Astrocyte (in vitro differentiated cells and primary cell): Measurements from ENCODE around the gene RIPOR3. TPM values are rescaled to one million over a fixed set of nuclear protein-coding genes. Genes with fewer than 3 reads are reported as not detected.

Source experiments
- DNase-seq: peaks from one replicate; pipeline ENCODE4 v3.0.0-alpha.2; 2010; ENCODE audit warnings: low read depth
- FAIRE-seq: peaks from 2 replicates; lab custom pipeline; 2011; peaks lifted over from hg19 to GRCh38; lab: Jason Lieb, UNC
- H2AFZ ChIP-seq: 2 replicates; pipeline ENCODE4 v1.6.0; 2012; ENCODE audit warnings: low read depth, low read length, inconsistent platforms
- H3K27ac ChIP-seq: 2 replicates; pipeline ENCODE4 v1.5.1; 2011; ENCODE audit warnings: low read depth, low read length, inconsistent platforms
- H3K27me3 ChIP-seq: 2 replicates; pipeline ENCODE4 v1.6.0; 2011; ENCODE audit warnings: low read length, inconsistent platforms; ENCODE audit not compliant: insufficient read depth
- H3K36me3 ChIP-seq: 2 replicates; pipeline ENCODE4 v1.5.1; 2011; ENCODE audit warnings: low read length, inconsistent platforms; ENCODE audit not compliant: insufficient read depth
- H3K4me1 ChIP-seq: 2 replicates; pipeline ENCODE4 v1.5.1; 2011; ENCODE audit warnings: low read length, inconsistent platforms; ENCODE audit not compliant: insufficient read depth
- H3K4me2 ChIP-seq: 2 replicates; pipeline ENCODE4 v1.6.0; 2012; ENCODE audit warnings: low read length, inconsistent platforms
- H3K4me3 ChIP-seq: 2 replicates; pipeline ENCODE4 v1.5.1; 2011; ENCODE audit warnings: low read depth, mild to moderate bottlenecking, low read length, inconsistent platforms; ENCODE audit not compliant: insufficient read depth
- H3K79me2 ChIP-seq: 2 replicates; pipeline ENCODE4 v1.6.0; 2012; ENCODE audit warnings: mild to moderate bottlenecking, low read length, inconsistent platforms; ENCODE audit not compliant: insufficient read depth
- H3K9ac ChIP-seq: 2 replicates; pipeline ENCODE4 v1.6.0; 2012; ENCODE audit warnings: mild to moderate bottlenecking, low read length, inconsistent platforms
- H3K9me3 ChIP-seq: 2 replicates; pipeline ENCODE4 v1.5.1; 2012; ENCODE audit warnings: low read depth, mild to moderate bottlenecking, low read length, inconsistent platforms; ENCODE audit not compliant: insufficient read depth
- H4K20me1 ChIP-seq: 2 replicates; pipeline ENCODE4 v1.6.0; 2012; ENCODE audit warnings: low read length, inconsistent platforms; ENCODE audit not compliant: insufficient read depth
- H3K27ac Mint-ChIP-seq: one replicate; pipeline ENCODE4 v1.8.0; 2021; ENCODE audit warnings: mild to moderate bottlenecking, mixed read lengths; ENCODE audit not compliant: unreplicated experiment
- H3K27me3 Mint-ChIP-seq: one replicate; pipeline ENCODE4 v1.8.0; 2021; ENCODE audit warnings: low read depth, mixed read lengths; ENCODE audit not compliant: unreplicated experiment
- H3K36me3 Mint-ChIP-seq: one replicate; pipeline ENCODE4 v1.8.0; 2021; ENCODE audit warnings: low read depth, mixed read lengths; ENCODE audit not compliant: unreplicated experiment
- H3K4me1 Mint-ChIP-seq: one replicate; pipeline ENCODE4 v1.8.0; 2021; ENCODE audit warnings: low read depth, mixed read lengths; ENCODE audit not compliant: unreplicated experiment
- H3K4me3 Mint-ChIP-seq: one replicate; pipeline ENCODE4 v1.8.0; 2021; ENCODE audit warnings: mild to moderate bottlenecking, moderate library complexity, mixed read lengths; ENCODE audit not compliant: unreplicated experiment
- H3K9me3 Mint-ChIP-seq: one replicate; pipeline ENCODE4 v1.8.0; 2021; ENCODE audit warnings: mild to moderate bottlenecking, mixed read lengths; ENCODE audit not compliant: unreplicated experiment
- EZH2 ChIP-seq: IDR thresholded peaks from 2 replicates; pipeline ENCODE4 v1.6.1; 2012; ENCODE audit warnings: mild to moderate bottlenecking, low read length, inconsistent platforms; ENCODE audit not compliant: insufficient read depth
- total RNA-seq: library from RNA; stranded (reverse); gene quantifications from 2 replicates; pipeline ENCODE4 v1.2.1, GENCODE V29; 2021
- TF ChIP-seq, protein P1 (sequence below): IDR thresholded peaks from 2 replicates; pipeline ENCODE4 v1.5.1; 2011; ENCODE audit warnings: low read depth, mild to moderate bottlenecking, inconsistent platforms, low read length, moderate library complexity; ENCODE audit not compliant: insufficient read depth

RIPOR3 gene
- total RNA-seq, 1 donor from 2014 or later: 0.39 TPM

DNA sequence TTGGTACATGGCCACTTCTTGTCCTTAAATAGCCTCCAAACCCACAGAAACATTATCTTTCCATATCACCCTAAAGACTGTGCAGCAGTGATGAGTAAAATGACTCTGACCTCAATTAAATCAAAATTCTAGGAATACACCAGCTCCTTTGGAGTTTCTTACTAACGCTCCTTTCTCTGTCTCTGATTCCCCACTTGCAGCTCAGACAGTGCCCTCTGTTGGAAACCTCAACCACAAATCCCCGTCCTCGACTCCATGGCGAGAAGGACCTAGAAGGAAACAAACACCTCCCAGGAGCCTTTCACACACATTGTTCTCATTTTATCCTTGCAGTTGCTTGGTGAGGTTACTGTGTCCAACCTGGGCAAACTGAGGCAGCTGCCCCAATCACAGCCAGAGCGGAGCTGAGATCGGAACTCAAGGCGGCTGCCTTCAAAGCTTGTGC, 22.3 kb upstream of the RIPOR3 start:
- no peak overlapping the region for H3K4me3 ChIP-seq
- no peaks in the 10 kb centered on the region for H3K27me3 ChIP-seq
- Mint-ChIP-seq H3K4me1 (peaks cover 4% of the 10 kb centered on the region), H3K9me3 (no peaks in the 10 kb centered on the region), H3K27ac (no peak overlapping the region), H3K4me3 (no peak overlapping the region), H3K36me3 (no peaks in the 10 kb centered on the region), H3K27me3 (peaks cover 10% of the 10 kb centered on the region)
- H3K9me3 ChIP-seq: no peaks in the 10 kb centered on the region
- no peak overlapping the region for H2AFZ ChIP-seq
- H4K20me1 ChIP-seq: no peaks in the 10 kb centered on the region
- no peak overlapping the region for H3K4me2 ChIP-seq
- H3K27ac ChIP-seq: no peak overlapping the region
- peaks cover 7% of the 10 kb centered on the region for H3K4me1 ChIP-seq
- H3K9ac ChIP-seq: no peak overlapping the region
- TF ChIP-seq EZH2: no peak
- TF ChIP-seq, protein P1, sequence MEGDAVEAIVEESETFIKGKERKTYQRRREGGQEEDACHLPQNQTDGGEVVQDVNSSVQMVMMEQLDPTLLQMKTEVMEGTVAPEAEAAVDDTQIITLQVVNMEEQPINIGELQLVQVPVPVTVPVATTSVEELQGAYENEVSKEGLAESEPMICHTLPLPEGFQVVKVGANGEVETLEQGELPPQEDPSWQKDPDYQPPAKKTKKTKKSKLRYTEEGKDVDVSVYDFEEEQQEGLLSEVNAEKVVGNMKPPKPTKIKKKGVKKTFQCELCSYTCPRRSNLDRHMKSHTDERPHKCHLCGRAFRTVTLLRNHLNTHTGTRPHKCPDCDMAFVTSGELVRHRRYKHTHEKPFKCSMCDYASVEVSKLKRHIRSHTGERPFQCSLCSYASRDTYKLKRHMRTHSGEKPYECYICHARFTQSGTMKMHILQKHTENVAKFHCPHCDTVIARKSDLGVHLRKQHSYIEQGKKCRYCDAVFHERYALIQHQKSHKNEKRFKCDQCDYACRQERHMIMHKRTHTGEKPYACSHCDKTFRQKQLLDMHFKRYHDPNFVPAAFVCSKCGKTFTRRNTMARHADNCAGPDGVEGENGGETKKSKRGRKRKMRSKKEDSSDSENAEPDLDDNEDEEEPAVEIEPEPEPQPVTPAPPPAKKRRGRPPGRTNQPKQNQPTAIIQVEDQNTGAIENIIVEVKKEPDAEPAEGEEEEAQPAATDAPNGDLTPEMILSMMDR: peak; percentile 31
- H3K36me3 ChIP-seq: no peaks in the 10 kb centered on the region
- FAIRE-seq: no peak
- DNase-seq: no peak
- no peaks in the 10 kb centered on the region for H3K79me2 ChIP-seq

DNA sequence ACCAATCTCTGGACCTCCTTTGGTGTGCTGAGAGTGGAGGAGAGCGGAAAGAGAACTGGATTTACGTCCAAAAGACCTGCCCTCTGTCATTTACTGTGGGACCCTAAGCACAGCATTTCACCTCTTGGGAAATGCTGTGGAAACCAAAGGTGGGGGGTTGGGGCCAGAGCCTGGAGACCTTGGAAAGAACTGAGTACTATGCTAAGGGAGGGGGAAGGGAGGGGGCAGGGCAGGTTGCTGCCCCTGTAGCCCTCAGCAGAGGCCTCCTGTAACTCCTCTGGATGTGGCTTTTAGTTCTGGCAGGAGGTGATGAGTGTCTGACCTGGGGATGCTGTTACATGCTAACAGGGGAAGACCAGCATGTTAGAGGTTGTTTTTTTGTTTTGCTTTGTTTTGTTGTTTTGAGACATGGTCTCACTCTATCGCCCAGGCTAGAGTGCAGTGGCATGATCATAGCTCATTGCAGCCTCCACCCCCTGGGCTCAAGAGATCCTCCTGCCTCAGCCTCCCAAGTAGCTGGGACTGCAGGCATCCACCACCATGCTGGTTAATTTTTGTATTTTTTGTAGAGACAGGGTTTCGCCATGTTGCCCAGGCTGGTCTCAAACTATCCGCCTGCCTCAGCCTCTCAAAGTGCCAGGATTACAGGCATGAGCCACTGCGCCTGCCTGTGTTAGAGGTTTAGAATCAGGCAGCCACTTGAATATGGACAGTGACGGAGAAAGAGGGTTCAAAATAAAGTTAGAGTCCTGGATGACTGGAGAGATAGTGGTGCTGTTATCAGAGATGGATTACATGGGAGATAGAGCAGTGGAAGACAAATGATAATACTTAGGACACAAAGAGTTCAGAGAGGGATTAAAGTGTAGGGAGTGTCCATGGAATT, 21.7 kb upstream of the RIPOR3 start:
- Mint-ChIP-seq H3K4me1 (peaks cover 2% of the 10 kb centered on the region), H3K27me3 (peaks cover 9% of the 10 kb centered on the region), H3K9me3 (no peaks in the 10 kb centered on the region), H3K27ac (no peak overlapping the region), H3K36me3 (no peaks in the 10 kb centered on the region), H3K4me3 (no peak overlapping the region)
- FAIRE-seq: no peak
- Histone ChIP-seq H3K4me3 (no peak overlapping the region), H3K9ac (no peak overlapping the region), H2AFZ (no peak overlapping the region), H3K4me2 (no peak overlapping the region), H3K36me3 (no peaks in the 10 kb centered on the region), H3K79me2 (no peaks in the 10 kb centered on the region), H3K27ac (no peak overlapping the region), H3K4me1 (peaks cover 7% of the 10 kb centered on the region), H4K20me1 (no peaks in the 10 kb centered on the region), H3K27me3 (no peaks in the 10 kb centered on the region), H3K9me3 (no peaks in the 10 kb centered on the region)
- TF ChIP-seq EZH2: no peak
- TF ChIP-seq, protein P1: no peak
- DNase-seq: no peak
